GM19467 (cell line): ENCODE results near the gene DSC1.

ENCODE experiments used
- ATAC-seq: cut with Tn5 transposase; IDR thresholded peaks from one replicate; pipeline ENCODE4 v1.9.1; 2021; ENCODE audit warnings: mild to moderate bottlenecking, moderate library complexity; ENCODE audit not compliant: unreplicated experiment

DSC1 gene

DNA sequence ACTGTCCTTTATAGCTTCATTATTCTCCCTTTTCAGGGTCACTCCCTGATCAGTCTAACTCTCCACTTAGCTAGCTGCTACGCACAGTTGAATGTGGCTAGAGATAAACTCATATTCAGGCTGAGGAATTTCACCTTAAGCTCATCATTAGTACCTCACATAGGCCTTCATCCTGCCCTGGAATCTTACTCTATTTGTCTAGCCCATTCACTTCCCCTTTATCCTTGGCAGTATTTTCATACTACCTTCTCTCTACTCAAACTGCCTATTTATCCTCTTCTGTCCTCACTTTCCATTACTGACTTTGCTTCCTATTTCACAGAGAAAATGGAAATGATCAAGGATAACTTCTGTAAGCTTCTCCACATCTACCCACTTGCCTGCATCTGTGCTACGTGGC lies 49.9 kb downstream of the DSC1 start:
- ATAC-seq, result no peak

DNA sequence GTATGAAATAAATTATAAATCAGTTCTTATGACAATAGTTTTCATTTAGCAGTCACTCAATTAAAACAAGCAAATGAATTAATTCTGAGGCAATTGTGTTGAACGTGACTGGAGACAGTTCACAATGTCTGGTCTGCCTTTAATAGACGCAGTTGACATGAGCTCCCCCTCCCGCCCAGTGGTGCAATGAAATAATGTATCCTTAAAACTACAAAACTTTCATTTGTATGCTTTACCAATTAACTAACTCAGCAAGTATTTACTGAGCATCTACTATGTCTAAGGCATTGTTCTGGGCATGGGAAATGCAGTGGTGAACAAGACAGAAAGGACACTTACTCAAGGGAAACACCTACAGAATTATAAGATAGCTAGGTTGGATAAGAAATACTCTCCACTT lies 56.9 kb downstream of the DSC1 start:
- ATAC-seq, result no peak

DNA sequence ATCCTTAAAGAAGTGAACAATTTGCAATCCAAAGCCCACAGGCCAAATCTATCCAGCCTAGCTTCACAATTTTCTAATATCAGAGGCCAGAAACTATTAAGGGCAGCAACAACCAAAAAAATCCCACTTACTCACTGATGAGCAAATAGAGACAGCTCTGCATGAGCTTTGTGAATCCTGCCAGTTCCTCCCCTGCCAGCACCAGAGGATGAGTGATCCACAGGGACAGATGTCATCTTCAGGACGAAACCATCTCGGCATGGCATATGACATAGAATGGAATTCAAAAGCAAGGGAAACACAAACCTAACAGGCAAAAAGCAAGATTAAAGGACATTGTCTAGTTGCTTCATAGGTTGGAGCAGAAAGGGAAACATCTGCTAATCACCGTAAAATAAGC lies 58.2 kb downstream of the DSC1 start:
- ATAC-seq, result no peak

DNA sequence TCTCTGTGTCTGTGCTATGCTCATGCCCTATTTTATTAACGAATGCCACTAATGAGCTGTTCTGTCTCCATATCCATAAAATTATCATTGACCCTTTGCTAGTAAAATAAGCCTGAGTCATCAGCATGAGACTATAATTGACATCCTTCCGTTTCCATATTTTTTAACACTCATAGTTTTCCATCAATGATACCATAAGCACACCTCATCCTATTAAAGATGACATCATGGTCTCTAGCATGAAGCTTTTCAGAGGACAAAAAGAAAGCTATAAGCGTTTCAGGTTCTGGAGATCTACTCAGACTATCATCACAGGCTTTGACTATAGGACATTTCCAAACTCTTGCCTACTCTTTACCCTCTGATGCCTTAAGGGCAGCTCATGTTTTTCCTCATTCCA lies 59.2 kb downstream of the DSC1 start:
- no peak for ATAC-seq

DNA sequence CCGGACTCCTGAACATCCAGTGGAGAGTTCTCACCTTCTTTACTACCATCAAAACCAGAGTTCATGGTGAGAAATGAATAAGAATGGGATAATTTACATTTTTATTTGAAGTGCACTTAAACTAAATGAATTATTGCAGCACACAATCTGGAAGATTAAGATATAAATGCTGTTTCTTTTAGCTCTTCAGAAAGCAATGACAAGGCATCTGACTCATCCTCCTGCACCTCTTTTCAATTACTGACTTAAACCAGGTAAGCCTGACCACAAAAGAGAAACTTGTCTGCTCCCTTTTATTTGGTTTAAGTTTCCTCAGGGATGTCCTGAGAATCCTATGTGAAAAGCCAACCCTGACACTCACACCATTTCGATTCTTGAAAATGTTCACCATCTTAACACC lies 59.7 kb downstream of the DSC1 start:
- ATAC-seq, result no peak

DNA sequence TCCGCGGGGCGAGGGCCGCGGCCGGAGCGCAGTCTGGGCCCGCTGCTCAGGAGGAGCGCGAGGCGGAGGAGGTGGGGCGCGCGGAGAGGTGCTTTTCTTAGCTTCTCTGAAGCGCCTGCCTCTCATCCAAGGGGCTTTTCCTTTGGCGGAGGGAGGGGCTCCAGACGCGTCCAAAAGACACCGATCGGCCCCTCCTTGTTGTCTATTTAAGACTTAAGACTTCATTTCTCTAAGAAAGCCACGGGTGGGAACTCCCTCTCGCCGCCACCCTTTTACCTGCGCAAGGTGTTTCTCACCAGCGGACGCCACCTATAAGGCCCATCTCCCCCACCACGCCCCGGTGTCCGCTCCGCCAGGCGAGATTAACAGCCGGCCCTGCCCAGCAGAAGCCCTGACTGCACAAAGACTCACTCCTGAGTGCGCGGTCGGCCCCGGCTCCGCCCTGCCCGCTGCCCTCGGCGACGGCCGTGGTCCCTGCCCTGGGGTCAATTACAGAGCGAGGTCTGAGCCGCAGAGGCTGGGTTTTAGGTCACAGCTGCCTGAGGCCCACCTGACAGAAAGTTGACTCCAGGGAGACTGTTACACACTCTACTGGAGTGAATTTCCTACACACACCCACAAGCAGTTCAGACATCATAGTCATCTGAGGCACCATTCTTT lies 60.5 kb downstream of the DSC1 start, which contains the start of gene DSC2:
DSC2 (minus strand) TSS at position 397 of the 660 bp plus-strand sequence. CDS start 450 bp downstream, outside the sequence.
- ATAC-seq, result no peak

DNA sequence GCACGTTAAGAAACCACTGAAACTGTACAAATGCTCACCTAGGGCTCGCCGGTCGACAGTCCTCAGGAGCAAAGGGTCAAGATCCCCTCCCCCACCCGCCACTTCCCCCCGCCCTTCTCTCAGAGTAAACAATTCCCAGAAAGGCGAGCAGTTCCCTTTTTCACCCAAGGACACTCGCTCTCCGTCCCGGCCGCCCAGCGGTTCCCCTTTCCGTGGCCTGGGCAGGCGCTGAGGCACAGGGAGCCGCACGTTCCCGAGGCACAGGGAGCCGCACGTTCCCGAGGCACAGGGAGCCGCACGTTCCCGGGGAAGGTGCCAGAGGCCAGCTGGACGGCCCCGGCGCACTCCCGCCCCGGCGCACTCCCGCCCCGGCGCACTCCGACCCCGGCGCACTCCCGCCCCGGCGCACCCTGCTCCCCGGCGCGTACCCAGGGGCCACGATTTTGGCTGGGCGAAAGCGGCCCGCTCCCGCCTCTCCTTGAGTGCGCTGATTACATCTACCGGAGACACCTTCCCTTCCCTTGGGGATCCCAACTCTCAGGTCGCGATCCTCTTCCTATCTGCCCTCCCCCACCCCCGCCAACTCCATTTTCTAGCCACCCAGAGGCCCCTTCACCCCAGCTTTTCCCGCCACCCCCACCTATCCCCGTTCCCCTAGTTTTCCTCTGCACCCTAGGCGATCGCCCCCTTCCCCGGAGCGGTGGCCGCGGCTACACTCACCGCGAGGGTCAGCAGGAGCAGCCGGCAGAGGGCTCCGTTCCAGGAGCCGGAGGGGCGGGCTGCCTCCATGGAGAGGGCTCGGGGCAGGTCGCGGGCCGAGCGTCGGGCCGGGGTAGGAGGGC lies 61.3 kb downstream of the DSC1 start:
- no peak for ATAC-seq

DNA sequence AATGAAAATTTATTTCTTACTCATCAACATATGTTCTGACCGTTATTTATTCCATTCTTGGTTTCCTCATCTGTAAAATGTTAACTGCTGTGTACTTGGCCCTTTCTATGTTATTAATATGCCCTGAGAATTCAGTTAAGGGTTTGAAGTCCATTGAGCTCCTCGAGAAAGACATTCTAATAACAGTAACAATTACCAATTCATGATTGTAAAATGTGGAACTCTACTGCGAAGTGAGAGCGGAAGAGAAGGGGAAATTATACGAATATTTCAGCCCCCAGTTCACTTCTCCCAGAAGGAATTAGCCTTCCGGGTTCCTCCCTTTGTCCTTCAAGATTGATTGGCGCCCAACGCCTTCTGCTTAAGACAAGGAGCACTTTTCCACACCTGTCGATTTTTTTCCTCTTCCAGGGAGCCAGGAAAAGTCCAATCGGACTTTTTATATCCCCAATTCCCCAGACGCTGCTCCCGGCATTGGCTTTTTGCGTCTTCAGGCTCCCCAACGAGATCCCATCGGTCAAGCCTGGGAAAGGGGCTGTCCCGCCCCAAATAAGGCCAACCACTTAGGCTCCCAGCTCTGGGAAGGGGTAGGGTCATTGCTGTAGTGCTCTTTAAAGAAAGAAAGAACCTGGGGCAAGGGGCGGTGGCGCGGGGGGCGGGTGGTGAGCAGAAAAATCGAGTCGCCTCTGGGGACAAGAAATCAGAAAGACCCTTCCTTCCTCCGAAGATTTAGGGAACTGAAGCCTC lies 62.0 kb downstream of the DSC1 start:
- no peak for ATAC-seq

DNA sequence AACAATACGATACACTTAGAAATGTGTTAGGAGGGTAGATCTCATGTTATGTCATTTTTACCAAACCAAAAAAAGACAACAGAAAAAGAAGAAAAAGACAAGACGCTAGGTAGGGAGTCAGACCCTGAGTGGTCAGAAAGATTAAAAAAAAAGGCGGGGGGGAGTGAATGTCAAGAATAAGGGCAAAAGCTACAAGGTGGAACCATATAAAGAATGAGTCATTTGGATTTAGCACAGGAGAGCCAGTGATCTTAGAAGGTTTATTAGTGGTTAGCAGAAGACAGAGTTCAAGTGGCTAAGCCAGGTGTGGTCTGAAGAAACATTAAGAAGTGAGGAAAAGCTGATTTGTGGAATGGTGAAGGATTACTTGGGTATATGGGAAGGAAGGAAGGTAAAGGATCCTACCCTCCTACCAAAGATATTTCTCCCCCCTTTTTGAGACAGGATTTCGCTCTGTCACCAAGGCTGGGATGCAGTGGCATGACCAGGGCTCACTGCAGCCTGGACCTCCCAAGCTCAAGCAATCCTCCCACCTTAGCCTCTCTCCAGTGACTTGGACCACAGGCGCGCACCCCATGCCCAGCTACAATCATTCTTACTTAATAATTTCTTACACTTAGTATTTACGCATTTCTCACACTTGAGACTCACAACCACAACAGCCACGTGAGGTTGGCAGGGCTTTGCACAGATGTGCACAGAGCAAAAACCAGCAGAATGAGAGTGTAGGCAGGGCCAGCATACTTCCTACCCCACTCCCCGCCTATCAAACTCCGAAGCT lies 63.0 kb downstream of the DSC1 start:
- no peak for ATAC-seq

DNA sequence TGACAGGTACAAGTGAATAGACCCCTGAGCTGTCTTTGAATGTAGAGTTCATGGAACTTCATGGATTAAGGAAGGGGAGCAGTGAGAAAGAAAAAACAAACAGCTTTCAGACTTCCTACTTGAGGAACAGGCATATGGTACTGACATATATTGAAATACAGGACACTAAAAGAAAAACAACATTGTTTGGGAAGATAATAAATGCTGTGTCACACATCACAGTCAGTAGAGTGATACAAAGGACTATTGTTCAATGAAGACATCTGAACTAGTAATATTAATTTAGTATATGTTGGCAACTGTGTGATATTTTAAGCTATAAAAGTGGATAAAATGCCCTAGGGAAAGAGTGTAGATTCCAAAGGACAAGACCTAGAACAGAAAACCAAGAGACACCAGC lies 63.8 kb downstream of the DSC1 start:
- no peak for ATAC-seq

DNA sequence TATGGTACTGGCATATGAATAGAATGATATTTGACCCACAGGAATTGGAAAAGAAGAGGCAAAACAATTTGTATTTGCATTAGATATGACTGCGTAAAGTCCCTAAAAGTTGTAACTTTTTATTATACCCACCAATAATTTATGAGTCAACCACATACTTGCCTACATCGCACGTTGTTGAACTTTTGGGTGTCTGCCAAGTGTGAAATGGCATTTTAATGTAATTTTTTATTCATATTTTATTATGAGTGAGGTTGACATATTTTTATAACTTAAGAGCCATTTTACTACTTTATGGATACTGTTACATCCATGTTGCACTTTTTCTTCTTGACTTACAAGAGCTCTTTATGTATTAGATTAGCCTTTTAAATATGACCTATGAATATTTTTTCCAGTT lies 65.0 kb downstream of the DSC1 start:
- ATAC-seq, result no peak

DNA sequence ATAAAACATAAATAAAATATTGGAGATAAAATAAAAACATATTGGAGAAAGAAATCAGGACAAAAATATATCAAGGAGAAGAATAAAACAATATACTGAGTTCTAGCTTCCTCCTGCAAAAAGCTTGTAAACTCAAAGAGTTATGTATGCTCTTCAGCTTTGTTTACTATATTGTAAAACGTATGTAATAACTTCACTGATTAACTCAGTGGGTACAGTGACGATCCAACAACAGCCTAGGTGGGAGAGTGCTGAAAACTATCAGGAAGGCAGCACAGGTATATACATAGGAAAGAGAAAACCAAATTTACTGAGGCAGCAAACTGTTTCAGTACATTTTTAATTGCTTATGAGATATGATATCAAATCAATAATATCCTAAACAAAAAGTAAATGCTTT lies 68.8 kb downstream of the DSC1 start:
- no peak for ATAC-seq

DNA sequence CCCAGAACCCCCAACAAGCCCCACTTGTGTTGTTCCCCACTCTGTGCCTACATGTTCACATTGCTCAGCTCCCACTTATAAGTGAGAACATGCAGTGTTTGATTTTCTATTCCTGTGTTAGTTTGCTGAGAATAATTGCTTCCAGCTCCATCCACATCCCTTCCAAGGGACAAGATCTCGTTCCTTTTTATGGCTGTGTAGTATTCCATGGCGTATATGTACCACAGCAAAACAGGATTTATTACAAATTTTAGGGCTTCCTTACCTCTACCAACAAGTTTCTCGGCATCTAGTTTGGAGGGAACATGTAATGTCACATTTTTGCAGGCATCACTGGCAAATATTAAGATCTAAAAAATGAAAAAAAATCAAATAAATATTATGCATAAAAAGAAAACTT lies 69.4 kb downstream of the DSC1 start:
- ATAC-seq, result no peak

DNA sequence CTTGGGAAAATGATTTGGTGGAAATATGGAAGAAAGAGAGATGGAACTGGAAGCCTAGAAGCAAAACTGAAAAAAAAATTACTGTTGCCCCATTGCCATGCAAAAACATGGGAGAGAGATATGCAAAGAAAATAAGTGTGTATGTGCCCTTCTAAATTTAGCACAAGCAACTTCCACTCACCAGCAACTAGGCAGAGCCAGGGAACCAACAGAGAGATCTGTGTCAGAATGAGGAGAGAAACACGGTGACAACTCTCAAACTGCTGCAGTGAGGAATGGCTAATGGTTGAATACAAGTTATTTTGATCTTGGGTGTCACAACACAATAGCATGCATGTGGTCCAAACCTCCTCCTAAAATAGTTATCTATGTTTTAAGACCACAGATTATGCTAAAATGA lies 71.3 kb downstream of the DSC1 start:
- no peak for ATAC-seq

DNA sequence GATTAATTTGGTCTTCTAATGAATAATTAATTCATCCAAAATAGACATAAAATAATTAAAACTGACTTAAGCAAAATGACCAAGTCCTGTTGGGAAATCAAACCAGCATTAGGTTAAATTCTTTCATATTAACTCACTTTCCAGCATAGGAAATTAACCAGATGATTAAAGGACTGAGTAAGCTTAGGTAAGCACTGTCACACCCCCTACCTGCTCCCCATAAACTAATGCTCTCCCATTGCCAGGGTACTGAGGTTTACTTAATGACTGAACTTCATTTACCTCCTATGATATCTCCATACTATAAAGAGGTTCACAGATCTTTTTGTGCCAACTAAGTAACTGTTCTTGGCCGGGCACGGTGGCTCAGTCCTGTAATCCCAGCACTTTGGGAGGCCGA lies 74.1 kb downstream of the DSC1 start:
- no peak for ATAC-seq

DNA sequence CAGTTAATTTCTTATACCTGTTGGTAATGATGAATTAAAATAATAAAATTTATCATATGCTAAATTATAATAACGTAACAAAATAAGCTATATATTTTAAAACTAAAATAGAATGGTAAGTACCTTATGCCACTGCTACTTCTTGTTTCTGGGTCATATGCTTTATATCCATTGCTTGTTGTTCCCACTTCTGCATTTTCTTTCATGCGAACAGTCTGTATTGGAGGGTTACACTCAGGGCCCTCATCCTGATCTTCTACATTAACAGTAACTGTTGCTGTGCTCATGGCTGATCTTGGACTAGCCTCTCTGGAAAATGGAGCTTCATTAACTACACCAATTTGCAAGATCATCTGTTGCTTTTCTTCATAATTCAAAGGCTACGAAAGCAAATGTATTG lies 82.7 kb downstream of the DSC1 start:
- ATAC-seq, result no peak
